GM21526 (cell line): ENCODE data around the gene KIF5B.
"Not testable (repeated sequence)": the region's sequence is repeated elsewhere in the genome, so short reads cannot be mapped to it uniquely, and the experiment has no call there.

ENCODE experiments used
- ATAC-seq: cut with Tn5 transposase; IDR thresholded peaks from one replicate; pipeline ENCODE4 v1.9.1; 2021; ENCODE audit warnings: moderate library complexity; ENCODE audit not compliant: unreplicated experiment, low FRiP score

The KIF5B gene

GRCh38 chr10:32056136-32057035 is at the start of gene KIF5B:
TSS of gene KIF5B (minus strand) at chr10:32056425. CDS start at chr10:32055973, 452 bp downstream.
- peak; percentile 81 for ATAC-seq

- no peak for ATAC-seq
Observed at GRCh38 chr10:32105782-32106382, 49.7 kb upstream of the KIF5B start.

GRCh38 chr10:32104622-32105509 is 48.6 kb upstream of the KIF5B start:
- ATAC-seq: no peak

- ATAC-seq: no peak
Observed at GRCh38 chr10:32104181-32104580, 48.0 kb upstream of the KIF5B start.

- no peak for ATAC-seq
Observed at GRCh38 chr10:32103721-32104120, 47.5 kb upstream of the KIF5B start.

GRCh38 chr10:32098566-32099259 is 42.5 kb upstream of the KIF5B start:
- not testable (repeated sequence) for ATAC-seq

- ATAC-seq: no peak
Observed at GRCh38 chr10:32095116-32095733, 39.0 kb upstream of the KIF5B start.

GRCh38 chr10:32093650-32094049 is 37.4 kb upstream of the KIF5B start:
- no peak for ATAC-seq

- no peak for ATAC-seq
Observed at GRCh38 chr10:32091046-32091445, 34.8 kb upstream of the KIF5B start.

GRCh38 chr10:32084185-32084851 is 28.1 kb upstream of the KIF5B start:
- ATAC-seq: no peak

GRCh38 chr10:32077896-32078485 is 21.8 kb upstream of the KIF5B start:
- ATAC-seq: no peak

- no peak for ATAC-seq
Observed at GRCh38 chr10:32073659-32074058, 17.4 kb upstream of the KIF5B start.

- ATAC-seq: no peak
Observed at GRCh38 chr10:32073128-32073527, 16.9 kb upstream of the KIF5B start.

GRCh38 chr10:32072025-32072800 is 16.0 kb upstream of the KIF5B start:
- no peak for ATAC-seq

- ATAC-seq: no peak
Observed at GRCh38 chr10:32070645-32071044, 14.4 kb upstream of the KIF5B start.

- no peak for ATAC-seq
Observed at GRCh38 chr10:32068569-32068968, 12.3 kb upstream of the KIF5B start.

GRCh38 chr10:32067931-32068330 is 11.7 kb upstream of the KIF5B start:
- not testable (repeated sequence) for ATAC-seq

GRCh38 chr10:32065856-32066255 is 9.6 kb upstream of the KIF5B start:
- no peak for ATAC-seq
